Vagina (tissue), 2 donors: ENCODE results near the gene GRK4. TPM values are rescaled to one million over a fixed set of nuclear protein-coding genes. Genes with fewer than 3 reads are reported as not detected.
A peak's percentile ranks its signal among the peaks of the same experiment; 100 is the strongest.

Source experiments
- DNase-seq, 2 donors: peaks; one replicate each; pipeline ENCODE4 v3.0.0-alpha.2; 2017; ENCODE audit errors: extremely low spot score in 2 of 2
- H3K27ac ChIP-seq: fragments of 200-600 bp; sonication (generic); one replicate; pipeline ENCODE4 v1.5.1; 2019
- H3K27me3 ChIP-seq: fragments of 200-600 bp; sonication (generic); one replicate; pipeline ENCODE4 v1.5.1; 2019
- H3K36me3 ChIP-seq, 2 donors: fragments of 200-600 bp; sonication (generic); one replicate each; pipeline ENCODE4 v1.5.1; 2017 to 2019
- H3K4me1 ChIP-seq: fragments of 200-600 bp; sonication (generic); one replicate; pipeline ENCODE4 v1.5.1; 2019
- H3K4me3 ChIP-seq, 2 donors: fragments of 200-600 bp; sonication (generic); 1 replicate in 1 of 2; 2 replicates in 1 of 2; pipeline ENCODE4 v1.5.1; 2016 to 2019
- H3K9me3 ChIP-seq: fragments of 200-600 bp; sonication (generic); one replicate; pipeline ENCODE4 v1.5.1; 2019
- CTCF ChIP-seq, 3 experiments: fragments of 450-650 bp in 2 of 3; fragments of 200-600 bp in 1 of 3; sonication (generic) in 1 of 3; IDR thresholded peaks; one replicate each; pipeline ENCODE4 v1.5.1; 2017 to 2019; ENCODE audit warnings: antibody characterized with exemption in 3 of 3, mild to moderate bottlenecking in 2 of 3, moderate library complexity in 2 of 3
- POLR2A ChIP-seq, 2 donors: fragments of 450-650 bp; IDR thresholded peaks; one replicate each; pipeline ENCODE4 v1.6.1; 2017; ENCODE audit warnings: antibody characterized with exemption in 2 of 2, mild to moderate bottlenecking in 2 of 2, moderate library complexity in 2 of 2
- POLR2AphosphoS5 ChIP-seq, 2 donors: sonication (generic); formaldehyde crosslinking; IDR thresholded peaks; one replicate each; pipeline ENCODE4 v1.9.0; 2017; ENCODE audit warnings: antibody characterized with exemption in 2 of 2, mild to moderate bottlenecking in 2 of 2, low read depth in 1 of 2; ENCODE audit not compliant: insufficient read depth in 1 of 2
- intact Hi-C: fragments of 100-400 bp; cut with DNase I; formaldehyde crosslinking; loops from one replicate; pipeline ENCODE4 v1.15.1; 2023
- total RNA-seq: library from RNA; depleted of rRNA; stranded (reverse); fragments of >200 nt; gene quantifications from one replicate; pipeline ENCODE4 v1.2.3, GENCODE V29; 2016

Gene GRK4
- total RNA-seq, 1 donor from 2014 or later: 2.7 TPM

GRCh38 chr4:2948895-2949781 is 14.2 kb upstream of the GRK4 start:
- peak in 1 of 2 donors; percentile 67 for DNase-seq
- H3K27ac ChIP-seq: no peak overlapping the region
- H3K36me3 ChIP-seq: peaks cover 0 to 93% of the 10 kb centered on the region in 2 donors
- TF ChIP-seq POLR2A (IDR thresholded peaks at IDR 0.05): no peak
- TF ChIP-seq POLR2AphosphoS5 (IDR thresholded peaks at IDR 0.05; ENCODE audit: insufficient read depth in 1 of 2, low read depth in 1 of 2): no peak
- no peak for TF ChIP-seq CTCF (IDR thresholded peaks at IDR 0.05)
- H3K4me3 ChIP-seq: no peak overlapping the region
- intact Hi-C loops: no loop called here
- no peaks in the 10 kb centered on the region for H3K27me3 ChIP-seq
- H3K9me3 ChIP-seq: no peaks in the 10 kb centered on the region
- H3K4me1 ChIP-seq: no peaks in the 10 kb centered on the region

DNA sequence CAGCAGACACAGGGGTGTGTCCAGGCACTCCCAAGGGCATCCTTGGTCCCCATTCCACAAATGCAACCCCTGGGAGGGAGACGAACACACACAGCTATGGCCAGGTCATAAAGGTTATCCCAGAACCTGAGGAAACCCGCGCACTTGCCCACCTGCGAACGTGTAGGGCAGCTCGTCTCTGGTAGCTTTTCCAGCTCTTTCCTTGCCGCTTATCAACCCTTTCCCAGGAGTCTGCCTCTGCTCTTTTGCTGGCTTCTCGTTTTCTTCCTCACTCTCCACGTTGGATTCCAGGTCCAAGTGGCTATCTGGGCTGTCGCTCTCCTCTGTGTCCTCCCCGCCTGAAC is 13.6 kb upstream of the GRK4 start:
- intact Hi-C loops: no loop called here
- no peaks in the 10 kb centered on the region for H3K4me1 ChIP-seq
- DNase-seq: peak in 1 of 2 donors; percentile 71
- H3K27ac ChIP-seq: no peak overlapping the region
- H3K36me3 ChIP-seq: peaks cover 0 to 93% of the 10 kb centered on the region in 2 donors
- no peak overlapping the region for H3K4me3 ChIP-seq
- no peaks in the 10 kb centered on the region for H3K27me3 ChIP-seq
- no peaks in the 10 kb centered on the region for H3K9me3 ChIP-seq
- no peak for TF ChIP-seq POLR2A (IDR thresholded peaks at IDR 0.05)
- no peak for TF ChIP-seq CTCF (IDR thresholded peaks at IDR 0.05)
- no peak for TF ChIP-seq POLR2AphosphoS5 (IDR thresholded peaks at IDR 0.05; ENCODE audit: insufficient read depth in 1 of 2, low read depth in 1 of 2)

GRCh38 chr4:2950221-2950989 is 13.0 kb upstream of the GRK4 start:
- Histone ChIP-seq H3K4me1 (no peaks in the 10 kb centered on the region), H3K9me3 (no peaks in the 10 kb centered on the region), H3K4me3 (no peak overlapping the region), H3K36me3 (peaks cover 0 to 90% of the 10 kb centered on the region in 2 donors), H3K27me3 (no peaks in the 10 kb centered on the region), H3K27ac (no peak overlapping the region)
- TF ChIP-seq POLR2A (IDR thresholded peaks at IDR 0.05) (no peak), CTCF (IDR thresholded peaks at IDR 0.05) (no peak), POLR2AphosphoS5 (IDR thresholded peaks at IDR 0.05; ENCODE audit: insufficient read depth in 1 of 2, low read depth in 1 of 2) (no peak)
- intact Hi-C loops: no loop called here
- DNase-seq: no peak

GRCh38 chr4:2953496-2953895 is 9.9 kb upstream of the GRK4 start:
- intact Hi-C loops: no loop called here
- Histone ChIP-seq H3K4me3 (no peak overlapping the region), H3K36me3 (peaks cover 0 to 89% of the 10 kb centered on the region in 2 donors), H3K27me3 (no peaks in the 10 kb centered on the region), H3K4me1 (no peaks in the 10 kb centered on the region), H3K27ac (no peak overlapping the region), H3K9me3 (no peaks in the 10 kb centered on the region)
- TF ChIP-seq CTCF (IDR thresholded peaks at IDR 0.05): no peak
- no peak for TF ChIP-seq POLR2AphosphoS5 (IDR thresholded peaks at IDR 0.05; ENCODE audit: insufficient read depth in 1 of 2, low read depth in 1 of 2)
- no peak for TF ChIP-seq POLR2A (IDR thresholded peaks at IDR 0.05)
- no peak for DNase-seq
